MCF 10A (cell line): ENCODE results near the gene LRRC1. TPM values are rescaled to one million over a fixed set of nuclear protein-coding genes. Genes with fewer than 3 reads are reported as not detected.

Experiments
- BruUV-seq: library from RNA; stranded (reverse); fragments of 400-500 nt; replicated peaks from 2 replicates; lab custom pipeline; 2021; lab: Mats Ljungman, UMichigan
- CTCF ChIA-PET: fragments of 300-600 bp; sonication (Branson Sonifier 250); formaldehyde crosslinking; extraction: SDS; loops from one replicate; lab custom pipeline; 2021; ENCODE audit warnings: antibody characterized with exemption, inconsistent platforms; lab: Yijun Ruan, JAX
- POLR2A ChIA-PET: fragments of 300-600, 350-650 bp; sonication (Branson Sonifier 250); formaldehyde crosslinking; extraction: SDS; loops from one replicate; lab custom pipeline; 2020; ENCODE audit warnings: antibody characterized with exemption, inconsistent platforms; lab: Yijun Ruan, JAX
- DNase-seq: peaks from one replicate; pipeline ENCODE4 v3.0.0-alpha.2; 2018; ENCODE audit not compliant: unreplicated experiment
- H3K27ac Mint-ChIP-seq: one replicate; pipeline ENCODE4 v1.8.0; 2022; ENCODE audit warnings: mild to moderate bottlenecking, low read depth, mixed read lengths; ENCODE audit not compliant: unreplicated experiment
- H3K27me3 Mint-ChIP-seq: one replicate; pipeline ENCODE4 v1.8.0; 2022; ENCODE audit warnings: mixed read lengths; ENCODE audit not compliant: insufficient read depth, unreplicated experiment
- H3K36me3 Mint-ChIP-seq: one replicate; pipeline ENCODE4 v1.8.0; 2022; ENCODE audit warnings: mild to moderate bottlenecking, moderate library complexity, mixed read lengths; ENCODE audit not compliant: insufficient read depth, unreplicated experiment
- H3K4me1 Mint-ChIP-seq: one replicate; pipeline ENCODE4 v1.8.0; 2022; ENCODE audit warnings: mixed read lengths; ENCODE audit not compliant: insufficient read depth, unreplicated experiment
- H3K4me3 Mint-ChIP-seq: one replicate; pipeline ENCODE4 v1.8.0; 2022; ENCODE audit warnings: mild to moderate bottlenecking, moderate library complexity, mixed read lengths; ENCODE audit not compliant: unreplicated experiment
- H3K9me3 Mint-ChIP-seq: one replicate; pipeline ENCODE4 v1.8.0; 2022; ENCODE audit warnings: mixed read lengths; ENCODE audit not compliant: unreplicated experiment
- CTCF ChIP-seq: fragments of 200-600 bp; IDR thresholded peaks from one replicate; pipeline ENCODE4 v1.8.0; 2022; ENCODE audit warnings: antibody characterized with exemption, mild to moderate bottlenecking; ENCODE audit not compliant: unreplicated experiment
- intact Hi-C: fragments of 100-400 bp; cut with micrococcal nuclease; formaldehyde crosslinking; loops from 2 replicates; pipeline ENCODE4 v1.14.1; 2022
- total RNA-seq: library from RNA; stranded (reverse); gene quantifications from 2 replicates; pipeline ENCODE4 v1.2.3, GENCODE V29; 2022

The LRRC1 gene
- total RNA-seq, 1 experiment from 2014 or later: 18.6 TPM

- BruUV-seq: no TSS peak
- H3K4me3 Mint-ChIP-seq: no peak overlapping the region
- ChIA-PET POLR2A (no interaction called here), CTCF (no interaction called here)
- H3K9me3 Mint-ChIP-seq: no peaks in the 10 kb centered on the region
- intact Hi-C loops: no loop called here
- H3K36me3 Mint-ChIP-seq: peaks cover 10% of the 10 kb centered on the region
- DNase-seq: no peak
- TF ChIP-seq CTCF: no peak
- H3K27me3 Mint-ChIP-seq: no peaks in the 10 kb centered on the region
- peak overlapping the region; percentile 24 for H3K27ac Mint-ChIP-seq
- H3K4me1 Mint-ChIP-seq: peaks cover 17% of the 10 kb centered on the region
These were observed 75.2 kb downstream of the LRRC1 start for GRCh38 chr6:53869964-53870363.

- TF ChIP-seq CTCF: no peak
- POLR2A ChIA-PET: interaction anchor here (0.6 to 1.4 kb wide), 3 partner anchors 11 to 25 kb away, joined by 3 to 4 read pairs (median 3); no protein-coding TSS in a partner anchor
These were observed 79.1 kb downstream of the LRRC1 start for GRCh38 chr6:53873922-53874321.

GRCh38 chr6:53874964-53875363 lies 80.2 kb downstream of the LRRC1 start:
- no peak for TF ChIP-seq CTCF
- POLR2A ChIA-PET: interaction anchor here (0.6 to 1.4 kb wide), 3 partner anchors 12 to 78 kb away, joined by 3 to 9 read pairs (median 3); no protein-coding TSS in a partner anchor
- peaks cover 15% of the 10 kb centered on the region for H3K9me3 Mint-ChIP-seq
- H3K36me3 Mint-ChIP-seq: peaks cover 6% of the 10 kb centered on the region
- no peak for DNase-seq
- intact Hi-C loops: no loop called here
- CTCF ChIA-PET: no interaction called here
- H3K4me1 Mint-ChIP-seq: peaks cover 14% of the 10 kb centered on the region
- BruUV-seq: no TSS peak
- H3K27me3 Mint-ChIP-seq: no peaks in the 10 kb centered on the region
- H3K4me3 Mint-ChIP-seq: no peak overlapping the region
- H3K27ac Mint-ChIP-seq: no peak overlapping the region

More at GRCh38 chr6:53873922-53874321, 79.1 kb downstream of the LRRC1 start:
- Mint-ChIP-seq H3K27ac (no peak overlapping the region), H3K9me3 (peaks cover 15% of the 10 kb centered on the region), H3K36me3 (peaks cover 6% of the 10 kb centered on the region), H3K4me1 (peaks cover 17% of the 10 kb centered on the region), H3K4me3 (no peak overlapping the region), H3K27me3 (no peaks in the 10 kb centered on the region)
- BruUV-seq: no TSS peak
- intact Hi-C loops: no loop called here
- CTCF ChIA-PET: no interaction called here
- no peak for DNase-seq

- H3K27me3 Mint-ChIP-seq: no peaks in the 10 kb centered on the region
- no peak overlapping the region for H3K27ac Mint-ChIP-seq
- intact Hi-C loops: no loop called here
- H3K4me3 Mint-ChIP-seq: no peak overlapping the region
- no peaks in the 10 kb centered on the region for H3K4me1 Mint-ChIP-seq
- no TSS peak for BruUV-seq
- no peaks in the 10 kb centered on the region for H3K36me3 Mint-ChIP-seq
- POLR2A ChIA-PET: interaction anchor here (1.6 kb wide), 1 partner anchor 66 kb away, joined by 4 read pairs; no protein-coding TSS in a partner anchor
- CTCF ChIA-PET: interaction anchor here (0.6 kb wide), 1 partner anchor 14 kb away, joined by 3 read pairs; no protein-coding TSS in a partner anchor
- H3K9me3 Mint-ChIP-seq: peaks cover 15% of the 10 kb centered on the region
- no peak for TF ChIP-seq CTCF
- no peak for DNase-seq
These were observed 82.3 kb downstream of the LRRC1 start for GRCh38 chr6:53877151-53877550.
